MM.1S (cell line): ENCODE results near the gene COL5A1.

Experiments
- DNase-seq: peaks from one replicate; pipeline ENCODE4 v3.0.0-alpha.2; 2015
- H2AFZ ChIP-seq: fragments of 300-600 bp; sonication (generic); 2 replicates; pipeline ENCODE4 v1.6.0; 2016; ENCODE audit warnings: antibody characterized with exemption, low read length
- H3F3A ChIP-seq: fragments of 300-600 bp; sonication (generic); 2 replicates; pipeline ENCODE4 v1.6.1; 2016; ENCODE audit warnings: mild to moderate bottlenecking, antibody characterized with exemption, low read length, moderate library complexity, mixed read lengths; ENCODE audit not compliant: insufficient read depth
- H3K27ac ChIP-seq: fragments of 300-600 bp; sonication (generic); 2 replicates; pipeline ENCODE4 v1.5.1; 2016; ENCODE audit warnings: mild to moderate bottlenecking, low read length
- H3K27me3 ChIP-seq: fragments of 300-600 bp; sonication (generic); replicated peaks from 2 replicates; pipeline ENCODE4 v1.6.0; 2016; ENCODE audit warnings: low read length; ENCODE audit not compliant: insufficient read depth
- H3K36me3 ChIP-seq: fragments of 300-600 bp; sonication (generic); replicated peaks from 2 replicates; pipeline ENCODE4 v1.6.1; 2016; ENCODE audit warnings: mild to moderate bottlenecking, low read length, mixed read lengths; ENCODE audit not compliant: insufficient read depth
- H3K4me1 ChIP-seq: fragments of 300-600 bp; sonication (generic); 2 replicates; pipeline ENCODE4 v1.6.1; 2016; ENCODE audit warnings: low read length, mixed read lengths
- H3K4me2 ChIP-seq: fragments of 300-600 bp; sonication (generic); 2 replicates; pipeline ENCODE4 v1.6.0; 2016; ENCODE audit warnings: low read depth, low read length
- H3K4me3 ChIP-seq: fragments of 300-600 bp; sonication (generic); 2 replicates; pipeline ENCODE4 v1.5.1; 2016; ENCODE audit warnings: low read length, mixed read lengths
- H3K79me2 ChIP-seq: fragments of 300-600 bp; sonication (generic); 2 replicates; pipeline ENCODE4 v1.6.1; 2016; ENCODE audit warnings: mixed run types, low read length, mixed read lengths
- H3K9ac ChIP-seq: fragments of 300-600 bp; sonication (generic); 2 replicates; pipeline ENCODE4 v1.6.1; 2016; ENCODE audit warnings: low read length, mixed read lengths
- H3K9me2 ChIP-seq: fragments of 300-600 bp; sonication (generic); replicated peaks from 2 replicates; pipeline ENCODE4 v1.6.1; 2016; ENCODE audit warnings: mild to moderate bottlenecking, low read length, mixed read lengths; ENCODE audit not compliant: insufficient read depth
- H3K9me3 ChIP-seq: fragments of 300-600 bp; sonication (generic); replicated peaks from 2 replicates; pipeline ENCODE4 v1.6.1; 2016; ENCODE audit warnings: mild to moderate bottlenecking, low read length, mixed read lengths; ENCODE audit not compliant: insufficient read depth
- H4K20me1 ChIP-seq: fragments of 300-600 bp; sonication (generic); 2 replicates; pipeline ENCODE4 v1.6.1; 2016; ENCODE audit warnings: mild to moderate bottlenecking, low read length, moderate library complexity, mixed read lengths; ENCODE audit not compliant: insufficient read depth
- CTCF ChIP-seq: fragments of 300-600 bp; sonication (generic); IDR thresholded peaks from 2 replicates; pipeline ENCODE4 v1.5.1; 2016; ENCODE audit warnings: antibody characterized with exemption, low read length, mixed read lengths
- EZH2 ChIP-seq: fragments of 300-600 bp; sonication (generic); optimal IDR thresholded peaks from 2 replicates; pipeline ENCODE3; 2017; ENCODE audit warnings: low read depth, mild to moderate bottlenecking, antibody characterized with exemption, low read length, mixed read lengths
- EZH2phosphoT487 ChIP-seq: fragments of 300-600 bp; sonication (generic); IDR thresholded peaks from 2 replicates; pipeline ENCODE4 v1.6.1; 2018; ENCODE audit warnings: antibody characterized with exemption, low read length

The COL5A1 gene

GRCh38 chr9:134698587-134699342, 57.2 kb downstream of the COL5A1 start:
- H3K4me3 ChIP-seq: no peak overlapping the region
- H3K79me2 ChIP-seq: no peaks in the 10 kb centered on the region
- H2AFZ ChIP-seq: no peak overlapping the region
- no peaks in the 10 kb centered on the region for H3K9me2 ChIP-seq
- no peaks in the 10 kb centered on the region for H3F3A ChIP-seq
- H4K20me1 ChIP-seq: no peaks in the 10 kb centered on the region
- H3K4me2 ChIP-seq: no peak overlapping the region
- DNase-seq: peak; percentile 26
- H3K9me3 ChIP-seq: no peaks in the 10 kb centered on the region
- H3K27ac ChIP-seq: no peak overlapping the region
- peaks cover 91% of the 10 kb centered on the region for H3K27me3 ChIP-seq
- no peak overlapping the region for H3K9ac ChIP-seq
- no peaks in the 10 kb centered on the region for H3K36me3 ChIP-seq
- H3K4me1 ChIP-seq: no peaks in the 10 kb centered on the region
- TF ChIP-seq CTCF (peak; percentile 76), EZH2 (no peak)

- no peaks in the 10 kb centered on the region for H3F3A ChIP-seq
- no peak overlapping the region for H3K9ac ChIP-seq
- H3K4me1 ChIP-seq: no peaks in the 10 kb centered on the region
- no peak overlapping the region for H2AFZ ChIP-seq
- no peak for DNase-seq
- no peak overlapping the region for H3K27ac ChIP-seq
- TF ChIP-seq CTCF (no peak), EZH2phosphoT487 (no peak), EZH2 (no peak)
- H3K9me2 ChIP-seq: no peaks in the 10 kb centered on the region
- no peaks in the 10 kb centered on the region for H3K9me3 ChIP-seq
- H3K79me2 ChIP-seq: no peaks in the 10 kb centered on the region
- H3K4me3 ChIP-seq: no peak overlapping the region
- peaks cover 91% of the 10 kb centered on the region for H3K27me3 ChIP-seq
- H3K4me2 ChIP-seq: no peak overlapping the region
- H4K20me1 ChIP-seq: no peaks in the 10 kb centered on the region
- H3K36me3 ChIP-seq: no peaks in the 10 kb centered on the region
Measured at GRCh38 chr9:134699343-134699740, 57.7 kb downstream of the COL5A1 start.

GRCh38 chr9:134700636-134701350, 59.2 kb downstream of the COL5A1 start:
- Histone ChIP-seq H3K9me2 (no peaks in the 10 kb centered on the region), H3K27ac (no peak overlapping the region), H3K36me3 (no peaks in the 10 kb centered on the region), H2AFZ (no peak overlapping the region), H3K4me3 (no peak overlapping the region), H3K9ac (no peak overlapping the region), H3K27me3 (peaks cover 91% of the 10 kb centered on the region), H4K20me1 (no peaks in the 10 kb centered on the region), H3K79me2 (no peaks in the 10 kb centered on the region), H3K4me1 (no peaks in the 10 kb centered on the region), H3K9me3 (no peaks in the 10 kb centered on the region), H3K4me2 (no peak overlapping the region), H3F3A (no peaks in the 10 kb centered on the region)
- TF ChIP-seq CTCF (no peak), EZH2 (no peak), EZH2phosphoT487 (no peak)
- DNase-seq: no peak
